Fibroblast of mammary gland (primary cell): ENCODE data around the gene CHSY1.

ENCODE experiments used
- DNase-seq: peaks from one replicate; pipeline ENCODE4 v3.0.0-alpha.2; 2010; ENCODE audit warnings: low read depth
- H3K4me3 ChIP-seq: 2 replicates; pipeline ENCODE4 v1.5.1; 2011; ENCODE audit warnings: low read depth, mild to moderate bottlenecking, low read length, moderate library complexity; ENCODE audit not compliant: control insufficient read depth
- CTCF ChIP-seq: conservative IDR thresholded peaks from 2 replicates; pipeline ENCODE4 v1.5.1; 2011; ENCODE audit warnings: low read depth, low read length, inconsistent platforms; ENCODE audit not compliant: control insufficient read depth, insufficient read depth

CHSY1 gene

GRCh38 chr15:101194546-101195125, 57.2 kb downstream of the CHSY1 start:
- no peak for TF ChIP-seq CTCF
- DNase-seq, result no peak
- H3K4me3 ChIP-seq, result no peak overlapping the region

GRCh38 chr15:101193806-101194545, 57.9 kb downstream of the CHSY1 start:
- H3K4me3 ChIP-seq, result no peak overlapping the region
- no peak for TF ChIP-seq CTCF

GRCh38 chr15:101193120-101193644, 58.7 kb downstream of the CHSY1 start:
- H3K4me3 ChIP-seq, result no peak overlapping the region
- no peak for TF ChIP-seq CTCF
- peak; percentile 90 for DNase-seq

More at GRCh38 chr15:101193806-101194545, 57.9 kb downstream of the CHSY1 start:
- DNase-seq, result no peak

- no peak for TF ChIP-seq CTCF
- no peak overlapping the region for H3K4me3 ChIP-seq
- no peak for DNase-seq
Measured at GRCh38 chr15:101192081-101192480, 59.8 kb downstream of the CHSY1 start.

GRCh38 chr15:101191242-101191641, 60.6 kb downstream of the CHSY1 start:
- no peak overlapping the region for H3K4me3 ChIP-seq
- no peak for TF ChIP-seq CTCF
- DNase-seq, result peak; percentile 52

- no peak for TF ChIP-seq CTCF
- no peak for DNase-seq
- no peak overlapping the region for H3K4me3 ChIP-seq
Measured at GRCh38 chr15:101190092-101190595, 61.7 kb downstream of the CHSY1 start.
